Neural progenitor cell (in vitro differentiated cells): Measurements from ENCODE around the gene THSD4.

Source experiments
- CTCF ChIP-seq: fragments of 200-600 bp; sonication (generic); IDR thresholded peaks from 2 replicates; pipeline ENCODE4 v1.5.1; 2017; ENCODE audit warnings: antibody characterized with exemption, mild to moderate bottlenecking
- EZH2 ChIP-seq: fragments of 200-600 bp; sonication (generic); IDR thresholded peaks from 2 replicates; pipeline ENCODE4 v1.6.1; 2017; ENCODE audit warnings: antibody characterized with exemption, mild to moderate bottlenecking, moderate library complexity
- EZH2phosphoT487 ChIP-seq: fragments of 200-600 bp; sonication (generic); IDR thresholded peaks from 2 replicates; pipeline ENCODE4 v1.6.1; 2017; ENCODE audit warnings: antibody characterized with exemption

GRCh38 chr15:71232411-71232810 is 117.1 kb downstream of the THSD4 start:
- TF ChIP-seq CTCF (no peak), EZH2phosphoT487 (no peak), EZH2 (no peak)
